SHP77 (cell line): ENCODE results near the gene PDGFD.

Experiments
- DNase-seq, 2 experiments: peaks; one replicate each; lab custom pipeline; 2025; lab: John Stamatoyannopoulos, UW

PDGFD gene

GRCh38 chr11:103883856-103884255 is 280.1 kb downstream of the PDGFD start:
- DNase-seq: no peak

DNA sequence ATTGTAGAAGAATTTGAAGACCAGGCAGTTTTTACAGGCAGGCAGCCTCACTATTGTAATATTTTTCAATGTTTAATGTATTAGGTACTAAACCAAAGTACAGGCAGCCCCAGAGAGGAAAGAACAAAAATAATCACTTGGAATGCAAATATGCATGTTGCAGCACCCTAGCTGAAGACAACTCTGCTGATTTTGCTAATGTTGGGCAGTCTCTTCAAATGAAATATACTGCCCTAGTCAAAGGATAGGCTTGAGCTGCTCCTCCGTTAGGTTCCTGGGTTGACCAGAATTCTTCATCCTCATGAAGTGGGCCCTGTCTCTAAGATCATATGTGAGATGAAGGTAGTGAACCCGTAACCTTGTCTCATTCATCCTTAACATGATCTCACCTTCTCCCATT is 280.7 kb downstream of the PDGFD start:
- DNase-seq: no peak

GRCh38 chr11:103881584-103881983 is 282.4 kb downstream of the PDGFD start:
- no peak for DNase-seq

GRCh38 chr11:103880968-103881367 is 283.0 kb downstream of the PDGFD start:
- no peak for DNase-seq

- DNase-seq: no peak
Measured at GRCh38 chr11:103878646-103879045, 285.3 kb downstream of the PDGFD start.

- DNase-seq: no peak
Measured at GRCh38 chr11:103877221-103877620, 286.7 kb downstream of the PDGFD start.

- no peak for DNase-seq
Measured at GRCh38 chr11:103875855-103876510, 288.0 kb downstream of the PDGFD start.

GRCh38 chr11:103872748-103873147 is 291.2 kb downstream of the PDGFD start:
- no peak for DNase-seq

DNA sequence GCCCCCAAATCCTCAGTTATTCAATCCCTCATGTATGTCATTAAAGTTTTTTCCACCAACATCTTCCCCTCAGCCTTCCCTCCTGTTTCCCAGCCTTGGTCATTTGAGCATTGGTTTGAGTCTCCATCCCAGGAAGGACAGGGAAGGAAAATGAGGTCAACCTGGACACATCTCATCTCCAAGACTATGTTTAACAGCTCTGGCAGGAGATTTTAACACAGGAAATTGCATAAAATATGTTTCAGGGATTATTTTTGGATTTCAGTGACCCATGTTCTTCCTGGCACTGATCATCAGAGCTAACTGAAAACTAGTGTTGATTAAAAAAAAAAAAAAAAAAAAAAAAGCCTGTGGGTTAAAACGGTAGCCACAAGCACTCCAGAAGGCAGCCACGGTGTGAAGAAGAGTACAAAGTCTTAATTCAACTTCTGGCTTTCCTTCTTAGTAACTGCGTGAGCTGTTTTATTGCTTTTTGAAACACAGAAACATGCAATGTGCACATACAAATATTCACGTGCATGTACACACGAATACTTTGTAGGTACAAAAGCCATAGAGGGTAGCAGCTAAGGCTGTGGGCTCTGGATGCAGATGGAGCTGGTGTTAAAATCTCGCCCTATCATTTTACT is 291.9 kb downstream of the PDGFD start:
- no peak for DNase-seq

GRCh38 chr11:103870821-103871309 is 293.1 kb downstream of the PDGFD start:
- DNase-seq: no peak

DNA sequence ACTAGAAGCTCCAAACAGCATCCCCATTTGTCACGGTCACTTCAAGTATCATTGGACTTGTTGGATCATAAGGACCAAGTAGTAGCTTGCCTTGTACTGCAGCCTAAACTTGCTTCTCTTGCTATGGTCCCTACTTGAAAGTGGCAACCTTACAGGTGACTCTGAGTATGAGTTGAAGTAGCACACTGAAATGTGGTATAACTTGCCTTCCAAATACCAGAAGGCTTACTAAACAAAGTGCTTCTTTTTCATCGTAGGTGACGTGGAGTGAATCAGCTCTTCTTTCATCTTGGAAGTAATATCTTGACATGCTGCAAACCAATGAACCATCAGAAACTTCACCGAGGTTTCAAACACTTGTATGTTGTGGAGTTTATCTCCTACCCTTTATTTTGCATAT is 296.5 kb downstream of the PDGFD start:
- DNase-seq: no peak

GRCh38 chr11:103863497-103863896 is 300.4 kb downstream of the PDGFD start:
- DNase-seq: no peak

- no peak for DNase-seq
Measured at GRCh38 chr11:103862802-103863174, 301.2 kb downstream of the PDGFD start.

GRCh38 chr11:103862094-103862801 is 301.7 kb downstream of the PDGFD start:
- DNase-seq: no peak
